Right lobe of liver (tissue), 4 donors: ENCODE data around the gene TMEM17.

Experiments used
- POLR2A ChIP-seq: fragments of 450-650 bp; IDR thresholded peaks from one replicate; pipeline ENCODE4 v1.6.1; 2017; ENCODE audit warnings: antibody characterized with exemption, mild to moderate bottlenecking
- TF ChIP-seq, protein P1 (sequence below), 4 donors: fragments of 200-600 bp in 3 of 4; fragments of 450-650 bp in 1 of 4; IDR thresholded peaks; one replicate each; pipeline versions ENCODE4 v1.5.1 to v1.8.0; 2016 to 2022; ENCODE audit warnings: antibody characterized with exemption in 4 of 4, mild to moderate bottlenecking in 2 of 4
- donor health status: DM: no; HTN: no; CAD: no.
- donor health status: DM: no; HTN: no; CAD: no.
- donor health status: DM: no; HTN: yes; CAD: no.

DNA sequence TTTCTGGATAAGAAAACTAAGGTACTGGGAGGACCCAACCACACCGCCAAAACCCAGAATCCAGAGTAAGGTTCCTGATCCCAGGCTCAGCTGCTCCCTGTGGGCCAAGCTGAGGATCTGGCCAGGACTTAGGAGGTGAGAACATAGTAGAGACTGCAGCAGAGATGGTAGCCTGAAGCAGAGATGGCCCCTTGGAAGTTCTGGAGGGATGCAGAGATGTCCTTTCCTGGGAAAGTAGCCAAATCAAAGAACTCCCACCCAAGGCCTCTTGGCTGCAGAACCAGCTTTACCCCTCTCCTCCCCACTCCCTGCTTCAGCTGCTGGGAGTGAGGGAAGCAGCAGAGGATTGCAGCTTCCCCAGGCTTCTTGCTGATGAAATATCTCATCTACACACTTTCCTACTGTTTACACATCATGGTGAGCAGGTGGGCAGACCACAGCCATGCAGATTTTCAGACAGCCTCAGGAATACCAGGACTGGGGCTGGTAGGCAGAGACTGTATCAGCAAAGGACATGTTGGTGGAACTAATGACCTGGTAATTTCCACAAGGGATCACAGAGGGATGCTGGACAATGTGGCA, 32.7 kb downstream of the TMEM17 start:
- TF ChIP-seq, protein P1, sequence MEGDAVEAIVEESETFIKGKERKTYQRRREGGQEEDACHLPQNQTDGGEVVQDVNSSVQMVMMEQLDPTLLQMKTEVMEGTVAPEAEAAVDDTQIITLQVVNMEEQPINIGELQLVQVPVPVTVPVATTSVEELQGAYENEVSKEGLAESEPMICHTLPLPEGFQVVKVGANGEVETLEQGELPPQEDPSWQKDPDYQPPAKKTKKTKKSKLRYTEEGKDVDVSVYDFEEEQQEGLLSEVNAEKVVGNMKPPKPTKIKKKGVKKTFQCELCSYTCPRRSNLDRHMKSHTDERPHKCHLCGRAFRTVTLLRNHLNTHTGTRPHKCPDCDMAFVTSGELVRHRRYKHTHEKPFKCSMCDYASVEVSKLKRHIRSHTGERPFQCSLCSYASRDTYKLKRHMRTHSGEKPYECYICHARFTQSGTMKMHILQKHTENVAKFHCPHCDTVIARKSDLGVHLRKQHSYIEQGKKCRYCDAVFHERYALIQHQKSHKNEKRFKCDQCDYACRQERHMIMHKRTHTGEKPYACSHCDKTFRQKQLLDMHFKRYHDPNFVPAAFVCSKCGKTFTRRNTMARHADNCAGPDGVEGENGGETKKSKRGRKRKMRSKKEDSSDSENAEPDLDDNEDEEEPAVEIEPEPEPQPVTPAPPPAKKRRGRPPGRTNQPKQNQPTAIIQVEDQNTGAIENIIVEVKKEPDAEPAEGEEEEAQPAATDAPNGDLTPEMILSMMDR (IDR thresholded peaks at IDR 0.05), result no peak
- no peak for TF ChIP-seq POLR2A
